ENCODE results near the gene HSF2.

- TF ChIP-seq CTCF (IDR thresholded peaks at IDR 0.05) (no peak), POLR2A (IDR thresholded peaks at IDR 0.05) (no peak)
These were observed 26.8 kb upstream of the HSF2 start for GRCh38 chr6:122372647-122373046.

All from breast epithelium (tissue), 3 donors.